Activated CD8-positive, alpha-beta T cell treated with anti-CD3 and anti-CD28 coated beads for 36 hours (primary cell): ENCODE results near the gene SNAP91. TPM values are rescaled to one million over a fixed set of nuclear protein-coding genes. Genes with fewer than 3 reads are reported as not detected.

Source experiments
- ATAC-seq: fragments of 200-7000 bp; cut with Tn5 transposase; one replicate; pipeline ENCODE4 v1.10.0; 2021; ENCODE audit warnings: mild to moderate bottlenecking, moderate library complexity
- CTCF ChIA-PET: fragments of 350-600 bp; sonication (Branson Sonifier 250); formaldehyde crosslinking; loops from one replicate; lab custom pipeline; 2021; ENCODE audit warnings: antibody characterized with exemption; lab: Charles Lee
- POLR2A ChIA-PET: fragments of 350-600 bp; sonication (Branson Sonifier 250); formaldehyde crosslinking; loops from one replicate; lab custom pipeline; 2021; ENCODE audit warnings: antibody characterized with exemption; lab: Charles Lee
- DNase-seq: peaks from one replicate; pipeline ENCODE4 v3.0.0-alpha.2; 2020
- H3K27ac Mint-ChIP-seq: one replicate; pipeline ENCODE4 v1.8.0; 2021; ENCODE audit warnings: mild to moderate bottlenecking, mixed read lengths
- H3K27me3 Mint-ChIP-seq: one replicate; pipeline ENCODE4 v1.8.0; 2021; ENCODE audit warnings: mixed read lengths
- H3K36me3 Mint-ChIP-seq: one replicate; pipeline ENCODE4 v1.8.0; 2021; ENCODE audit warnings: low read depth, mixed read lengths
- H3K4me1 Mint-ChIP-seq: one replicate; pipeline ENCODE4 v1.8.0; 2021; ENCODE audit warnings: low read depth, mixed read lengths
- H3K4me3 Mint-ChIP-seq: one replicate; pipeline ENCODE4 v1.8.0; 2021; ENCODE audit warnings: mild to moderate bottlenecking, moderate library complexity, mixed read lengths
- H3K9me3 Mint-ChIP-seq: one replicate; pipeline ENCODE4 v1.8.0; 2021; ENCODE audit warnings: mixed read lengths
- CTCF ChIP-seq: fragments of 200-600 bp; IDR thresholded peaks from one replicate; pipeline ENCODE4 v1.8.0; 2022; ENCODE audit warnings: antibody characterized with exemption, mild to moderate bottlenecking
- intact Hi-C: fragments of 100-400 bp; cut with micrococcal nuclease; formaldehyde crosslinking; loops from one replicate; pipeline ENCODE4 v1.10.0; 2022
- total RNA-seq, 2 experiments: library from RNA; stranded (reverse); gene quantifications; one replicate each; pipeline ENCODE4 v1.2.3, GENCODE V29; 2021

The SNAP91 gene
- total RNA-seq, 2 experiments from 2014 or later: not detected

- Mint-ChIP-seq H3K27ac (no peak overlapping the region), H3K4me3 (no peak overlapping the region), H3K36me3 (no peaks in the 10 kb centered on the region), H3K27me3 (peaks cover 26% of the 10 kb centered on the region), H3K9me3 (peaks cover 2% of the 10 kb centered on the region), H3K4me1 (peaks cover 3% of the 10 kb centered on the region)
- DNase-seq: no peak
- ChIA-PET POLR2A (no interaction called here), CTCF (no interaction called here)
- ATAC-seq: no peak
- intact Hi-C loops: no loop called here
- TF ChIP-seq CTCF: no peak
Measured at GRCh38 chr6:83711958-83712357, 3.1 kb upstream of the SNAP91 start.

DNA sequence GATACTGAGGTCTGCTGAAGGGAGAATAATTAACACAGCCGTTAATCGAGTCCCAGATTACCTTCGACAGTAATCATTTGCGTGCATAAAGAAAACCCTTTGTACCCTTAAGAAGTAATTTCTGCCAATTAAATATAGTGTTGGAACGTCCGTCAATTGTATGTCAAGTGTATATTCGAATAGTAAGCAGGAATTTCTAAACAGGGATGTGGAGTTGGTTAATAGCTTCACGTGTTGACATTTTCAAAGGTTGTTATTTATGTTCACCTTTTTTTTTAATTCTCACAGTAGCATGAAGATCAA is 798 bp upstream of the SNAP91 start:
- ATAC-seq (no peak), DNase-seq (no peak)
- no peaks in the 10 kb centered on the region for H3K9me3 Mint-ChIP-seq
- no peak overlapping the region for H3K4me3 Mint-ChIP-seq
- no peak for TF ChIP-seq CTCF
- peaks cover 34% of the 10 kb centered on the region for H3K27me3 Mint-ChIP-seq
- H3K4me1 Mint-ChIP-seq: peaks cover 3% of the 10 kb centered on the region
- no peak overlapping the region for H3K27ac Mint-ChIP-seq
- ChIA-PET CTCF (interaction anchor here (1.2 kb wide), 1 partner anchor 95 kb away, joined by 4 read pairs; no protein-coding TSS in a partner anchor), POLR2A (no interaction called here)
- no peaks in the 10 kb centered on the region for H3K36me3 Mint-ChIP-seq
- intact Hi-C loops: no loop called here

DNA sequence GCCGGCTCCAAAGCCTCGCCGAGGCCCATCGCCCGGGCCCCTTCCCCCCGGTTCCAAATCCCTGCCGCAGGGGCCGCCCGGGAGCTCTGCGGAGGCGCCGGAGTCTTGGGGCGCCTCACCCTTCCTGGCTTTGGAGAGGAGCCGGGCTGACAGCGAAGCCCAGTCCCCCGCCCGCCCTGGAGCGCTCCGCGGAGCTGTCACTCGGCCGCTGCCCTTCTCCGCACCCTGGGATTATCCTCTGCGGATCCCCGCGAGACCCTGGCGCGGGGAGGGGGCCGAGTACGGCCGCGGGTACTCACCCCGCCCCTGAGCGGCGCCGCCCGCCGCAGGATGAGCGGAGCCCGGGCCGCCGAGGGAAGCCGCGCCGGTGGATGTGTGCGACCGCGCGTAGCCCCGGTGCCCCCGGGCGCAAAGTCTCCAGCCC is 343 bp downstream of the SNAP91 start:
- no peaks in the 10 kb centered on the region for H3K36me3 Mint-ChIP-seq
- no peak overlapping the region for H3K4me3 Mint-ChIP-seq
- no peaks in the 10 kb centered on the region for H3K9me3 Mint-ChIP-seq
- CTCF ChIA-PET: no interaction called here
- intact Hi-C loops: no loop called here
- TF ChIP-seq CTCF: no peak
- peaks cover 3% of the 10 kb centered on the region for H3K4me1 Mint-ChIP-seq
- POLR2A ChIA-PET: interaction anchor here (0.6 kb wide), 1 partner anchor 829 kb away, joined by 3 read pairs; no protein-coding TSS in a partner anchor
- ATAC-seq (peak; percentile 24), DNase-seq (no peak)
- H3K27ac Mint-ChIP-seq: no peak overlapping the region
- peaks cover 34% of the 10 kb centered on the region for H3K27me3 Mint-ChIP-seq

DNA sequence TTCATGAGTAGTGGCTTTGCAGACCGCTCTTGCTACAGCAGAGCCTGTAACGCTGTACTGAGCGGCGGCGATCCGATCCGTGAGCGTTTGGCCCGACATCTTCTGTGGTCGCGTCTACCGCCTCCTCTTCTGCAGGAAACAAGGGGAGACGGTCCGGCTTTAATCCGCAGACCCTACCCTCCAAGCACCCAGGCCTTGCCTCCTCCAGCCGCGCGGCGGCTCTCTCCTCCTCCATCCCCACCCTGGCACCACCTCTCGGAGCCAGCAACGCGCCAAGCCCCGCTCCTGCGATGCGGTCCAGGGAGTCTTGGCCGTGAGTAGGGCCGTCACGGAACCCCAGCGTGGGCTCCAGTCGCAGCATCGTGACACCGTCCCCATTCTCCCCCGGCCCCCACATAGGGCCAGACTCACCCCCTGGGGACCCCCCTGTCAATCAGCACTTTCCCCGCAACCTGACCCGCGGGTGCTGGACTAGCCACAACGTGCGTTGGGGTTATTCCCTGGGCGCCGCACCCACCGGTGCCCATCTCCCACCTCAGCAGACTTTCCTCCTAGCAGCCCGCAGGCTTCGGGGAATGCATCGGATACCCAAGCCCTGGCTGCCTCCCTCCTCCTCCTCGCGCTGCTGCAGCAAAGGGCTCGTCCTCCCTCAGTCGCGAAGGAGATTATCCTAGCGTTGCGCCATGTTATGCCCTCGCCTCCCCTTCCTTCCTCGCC is 914 bp downstream of the SNAP91 start:
- peaks cover 3% of the 10 kb centered on the region for H3K4me1 Mint-ChIP-seq
- H3K27ac Mint-ChIP-seq: no peak overlapping the region
- no peak for ATAC-seq
- no peak overlapping the region for H3K4me3 Mint-ChIP-seq
- no peak for DNase-seq
- ChIA-PET CTCF (no interaction called here), POLR2A (no interaction called here)
- intact Hi-C loops: no loop called here
- H3K9me3 Mint-ChIP-seq: no peaks in the 10 kb centered on the region
- no peak for TF ChIP-seq CTCF
- H3K36me3 Mint-ChIP-seq: no peaks in the 10 kb centered on the region
- peaks cover 34% of the 10 kb centered on the region for H3K27me3 Mint-ChIP-seq

DNA sequence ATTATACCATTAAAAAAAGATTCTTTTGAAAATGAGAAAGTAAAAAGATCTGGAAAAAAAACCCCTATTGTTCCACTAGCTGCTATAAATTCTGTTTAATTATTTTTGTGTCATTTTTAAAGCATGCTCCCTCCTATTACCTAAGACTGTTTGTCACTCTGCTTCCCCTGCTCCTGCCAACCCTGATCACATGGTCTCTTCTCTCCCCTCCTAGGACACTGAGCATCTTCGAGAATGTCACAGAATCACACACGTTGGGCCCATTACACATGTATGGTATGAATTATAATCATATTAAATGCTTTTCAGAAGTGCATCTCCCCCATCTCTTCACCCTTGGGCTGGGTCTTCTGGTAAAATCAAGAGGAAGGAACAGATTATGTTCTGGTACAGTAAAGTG is 6.2 kb downstream of the SNAP91 start:
- no peaks in the 10 kb centered on the region for H3K36me3 Mint-ChIP-seq
- no peak overlapping the region for H3K27ac Mint-ChIP-seq
- intact Hi-C loops: no loop called here
- ChIA-PET CTCF (no interaction called here), POLR2A (no interaction called here)
- DNase-seq (no peak), ATAC-seq (no peak)
- no peak for TF ChIP-seq CTCF
- peaks cover 14% of the 10 kb centered on the region for H3K27me3 Mint-ChIP-seq
- H3K4me1 Mint-ChIP-seq: no peaks in the 10 kb centered on the region
- no peak overlapping the region for H3K4me3 Mint-ChIP-seq
- no peaks in the 10 kb centered on the region for H3K9me3 Mint-ChIP-seq
